Esophagus squamous epithelium (tissue), 5 donors: Measurements from ENCODE around the gene SLC25A33. TPM values are rescaled to one million over a fixed set of nuclear protein-coding genes. Genes with fewer than 3 reads are reported as not detected.
"Not testable (repeated sequence)": the region's sequence is repeated elsewhere in the genome, so short reads cannot be mapped to it uniquely, and the experiment has no call there.

Experiments
- DNase-seq: peaks from one replicate; lab custom pipeline; 2025; lab: John Stamatoyannopoulos, UW
- H3K27ac ChIP-seq, 4 donors: fragments of 200-600 bp; sonication (generic); one replicate each; pipeline ENCODE4 v1.5.1; 2016 to 2019; ENCODE audit warnings: mild to moderate bottlenecking in 1 of 4
- H3K27me3 ChIP-seq, 4 donors: fragments of 200-600 bp; sonication (generic); 1 replicate in 3 of 4; 2 replicates in 1 of 4; pipeline versions ENCODE4 v1.5.1 to v1.6.0; 2017 to 2021; ENCODE audit warnings: antibody characterized with exemption in 1 of 4
- H3K36me3 ChIP-seq, 3 donors: fragments of 200-600 bp; sonication (generic); one replicate each; pipeline ENCODE4 v1.5.1; 2016 to 2019
- H3K4me1 ChIP-seq, 3 donors: fragments of 200-600 bp; sonication (generic); one replicate each; pipeline ENCODE4 v1.5.1; 2017 to 2019
- H3K4me3 ChIP-seq, 4 donors: fragments of 200-600 bp; sonication (generic); 1 replicate in 3 of 4; 2 replicates in 1 of 4; pipeline ENCODE4 v1.5.1; 2016 to 2019; ENCODE audit warnings: mild to moderate bottlenecking in 2 of 4, moderate library complexity in 1 of 4
- H3K9me3 ChIP-seq, 3 donors: fragments of 200-600 bp; sonication (generic); one replicate each; pipeline ENCODE4 v1.5.1; 2016 to 2019
- CTCF ChIP-seq, 6 experiments: fragments of 450-650 bp in 4 of 6; fragments of 200-600 bp in 2 of 6; sonication (generic) in 2 of 6; IDR thresholded peaks; one replicate each; pipeline ENCODE4 v1.5.1; 2016 to 2019; ENCODE audit warnings: antibody characterized with exemption in 6 of 6, mild to moderate bottlenecking in 4 of 6, moderate library complexity in 4 of 6
- POLR2A ChIP-seq, 4 donors: fragments of 450-650 bp; IDR thresholded peaks; one replicate each; pipeline ENCODE4 v1.6.1; 2017; ENCODE audit warnings: antibody characterized with exemption in 4 of 4, mild to moderate bottlenecking in 4 of 4, moderate library complexity in 3 of 4
- WGBS, 2 donors: methylation state at CpG; one replicate each; pipeline ENCODE4 v1.1.5; 2018; 5-methylcytosine and 5-hydroxymethylcytosine counted together
- intact Hi-C: fragments of 100-400 bp; cut with DNase I; formaldehyde crosslinking; loops from one replicate; pipeline ENCODE4 v1.15.0; 2022
- total RNA-seq, 4 donors: library from RNA; depleted of rRNA; stranded (reverse); fragments of >200 nt; gene quantifications; one replicate each; pipeline ENCODE4 v1.1.0, GENCODE V29; 2016
- donor health status: DM: yes; HTN: yes; CAD: no.

SLC25A33 gene
- total RNA-seq, 4 donors from 2014 or later, result 4.2 to 7.2 (median 5.7) TPM

DNA sequence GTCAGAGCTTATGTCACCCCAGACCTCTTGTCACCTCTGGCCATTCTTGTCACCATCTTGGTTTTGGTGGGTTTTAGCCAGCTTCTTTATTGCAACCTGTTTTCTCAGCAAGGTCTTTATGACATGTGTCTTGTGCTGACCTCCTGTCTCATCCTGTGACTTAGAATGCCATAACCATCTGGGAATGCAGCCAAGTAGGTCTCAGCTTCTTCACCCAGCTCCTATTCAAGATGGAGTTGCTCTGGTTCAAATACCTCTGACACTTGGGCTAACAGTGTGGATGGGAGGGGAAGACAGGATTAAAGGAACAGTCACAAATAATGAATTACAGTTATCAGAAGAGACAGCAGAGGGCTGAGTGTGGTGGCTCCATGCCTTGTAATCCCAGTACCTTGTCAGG, 81.8 kb downstream of the SLC25A33 start:
- H3K27me3 ChIP-seq, result peaks cover 0 to 33% (median 0%) of the 10 kb centered on the region in 4 donors
- TF ChIP-seq POLR2A (IDR thresholded peaks at IDR 0.05), result no peak
- H3K36me3 ChIP-seq, result no peaks in the 10 kb centered on the region
- no peaks in the 10 kb centered on the region for H3K9me3 ChIP-seq
- intact Hi-C loops, result no loop called here
- DNase-seq, result no peak
- H3K4me1 ChIP-seq, result peaks cover 0 to under 1% (median 0%) of the 10 kb centered on the region in 3 donors
- no peak overlapping the region for H3K27ac ChIP-seq
- no peak overlapping the region for H3K4me3 ChIP-seq

GRCh38 chr1:9624081-9624480, 84.8 kb downstream of the SLC25A33 start:
- H3K4me3 ChIP-seq, result no peak overlapping the region
- no peak overlapping the region for H3K27ac ChIP-seq
- intact Hi-C loops, result no loop called here
- 75 to 97% methylated on average over 2 of the region's 2 CpGs for WGBS, 2 donors
- H3K27me3 ChIP-seq, result peaks cover 0 to 26% (median 0%) of the 10 kb centered on the region in 4 donors
- no peaks in the 10 kb centered on the region for H3K9me3 ChIP-seq
- DNase-seq, result no peak
- TF ChIP-seq CTCF (IDR thresholded peaks at IDR 0.05) (no peak), POLR2A (IDR thresholded peaks at IDR 0.05) (no peak)
- peaks cover 8 to 22% (median 8%) of the 10 kb centered on the region in 3 donors for H3K4me1 ChIP-seq
- no peaks in the 10 kb centered on the region for H3K36me3 ChIP-seq

DNA sequence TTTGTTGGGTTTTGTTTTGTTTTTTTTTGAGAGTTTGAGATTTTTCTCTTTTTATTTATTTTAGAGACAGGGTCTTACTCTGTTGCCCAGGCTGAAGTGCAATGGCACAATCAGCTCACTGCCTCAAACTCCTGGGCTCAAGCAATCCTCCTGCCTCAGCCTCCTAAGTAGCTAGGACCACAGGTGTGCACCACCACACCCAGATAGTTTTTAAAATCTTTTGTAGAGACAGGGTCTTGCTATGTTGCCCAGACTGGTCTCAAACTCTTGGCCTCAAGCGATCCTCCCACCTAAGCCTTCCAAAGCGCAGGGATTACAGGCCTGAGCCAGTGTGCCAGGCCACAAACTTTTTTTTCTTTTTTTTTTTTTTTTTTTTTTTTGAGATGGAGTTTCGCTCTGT, 85.8 kb downstream of the SLC25A33 start:
- H3K9me3 ChIP-seq, H3K4me3 ChIP-seq, H3K36me3 ChIP-seq, DNase-seq, intact Hi-C loops, H3K27ac ChIP-seq: not testable (repeated sequence)
- Histone ChIP-seq H3K27me3 (peaks cover 0 to 17% (median 0%) of the 10 kb centered on the region in 4 donors), H3K4me1 (peaks cover 8 to 22% (median 8%) of the 10 kb centered on the region in 3 donors)
- 73 to 94% methylated on average over 2 to 3 of the region's 3 CpGs for WGBS, 2 donors

GRCh38 chr1:9626201-9626608, 86.9 kb downstream of the SLC25A33 start:
- Histone ChIP-seq H3K27ac (no peak overlapping the region), H3K27me3 (peaks cover 0 to 17% (median 0%) of the 10 kb centered on the region in 4 donors), H3K4me1 (peaks cover 8 to 22% (median 8%) of the 10 kb centered on the region in 3 donors), H3K36me3 (no peaks in the 10 kb centered on the region), H3K4me3 (peak overlapping the region in 2 of 4 donors; percentile 24 to 33), H3K9me3 (no peaks in the 10 kb centered on the region)
- intact Hi-C loops, result no loop called here
- TF ChIP-seq POLR2A (IDR thresholded peaks at IDR 0.05), result no peak
- TF ChIP-seq CTCF (IDR thresholded peaks at IDR 0.05), result no peak
- DNase-seq, result no peak
- 35 to 46% methylated on average over 9 of the region's 9 CpGs for WGBS, 2 donors

DNA sequence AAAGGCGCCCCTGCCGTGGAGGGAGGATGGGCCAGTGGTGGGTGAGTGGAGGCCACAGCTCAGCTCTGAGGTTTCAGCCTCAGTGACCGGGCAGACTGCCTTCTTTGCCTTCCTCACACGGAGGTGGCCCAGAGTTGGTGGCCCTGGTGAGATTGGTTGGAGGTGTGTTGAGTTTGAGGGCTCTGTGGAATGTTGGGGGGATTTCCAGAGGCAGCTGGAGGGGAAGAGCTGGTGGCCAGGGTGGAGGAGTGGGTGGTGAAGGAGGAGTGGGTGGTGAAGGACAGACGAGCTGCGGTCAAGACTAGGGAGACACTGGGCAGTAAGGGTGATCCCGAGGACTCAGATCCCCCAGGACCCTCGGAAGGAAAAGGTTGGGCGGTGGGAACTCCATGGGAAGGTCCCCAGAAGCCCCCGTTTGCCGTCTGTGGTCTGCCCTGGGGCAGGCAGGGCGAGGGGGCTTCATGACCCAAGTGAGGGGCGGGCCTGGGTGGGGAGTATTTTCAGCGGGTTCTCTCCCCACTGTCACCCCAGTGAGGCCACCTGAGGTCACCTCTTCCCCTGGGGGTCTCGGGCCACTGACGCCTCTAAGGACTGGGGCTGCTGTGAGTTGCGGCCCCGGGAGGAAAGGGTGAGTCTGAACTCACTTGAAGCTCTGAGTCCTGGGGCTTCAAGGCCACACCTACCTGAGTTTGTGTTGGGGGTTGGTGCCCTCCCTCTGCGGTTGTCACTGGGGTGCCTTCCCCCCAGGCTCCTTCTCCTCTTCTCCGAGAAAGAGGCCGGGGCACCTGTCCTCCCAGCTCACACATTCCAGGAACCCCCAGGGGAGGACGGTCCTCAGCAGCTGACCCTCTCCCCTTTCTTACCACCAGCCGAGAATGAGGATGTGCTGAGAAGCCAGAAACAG, 89.5 kb downstream of the SLC25A33 start:
- WGBS, 2 donors, result 67 to 80% methylated on average over 6 to 10 of the region's 23 CpGs
- Histone ChIP-seq H3K9me3 (no peaks in the 10 kb centered on the region), H3K4me1 (peaks cover 8 to 22% (median 8%) of the 10 kb centered on the region in 3 donors), H3K36me3 (no peaks in the 10 kb centered on the region), H3K4me3 (peak overlapping the region in 3 of 4 donors; percentile 2 to 47 (median 27)), H3K27ac (peak overlapping the region in 3 of 4 donors; percentile 36 to 51 (median 44)), H3K27me3 (peaks cover 0 to 17% (median 0%) of the 10 kb centered on the region in 4 donors)
- TF ChIP-seq POLR2A (IDR thresholded peaks at IDR 0.05), result no peak
- no peak for TF ChIP-seq CTCF (IDR thresholded peaks at IDR 0.05)
- intact Hi-C loops, result no loop called here
- no peak for DNase-seq
